K562 (cell line): Measurements from ENCODE around the gene CALR3. TPM values are rescaled to one million over a fixed set of nuclear protein-coding genes. Genes with fewer than 3 reads are reported as not detected.
A peak's percentile ranks its signal among the peaks of the same experiment; 100 is the strongest.

Experiments
- ATAC-seq: fragments of 200-7000 bp; cut with Tn5 transposase; 3 replicates; pipeline ENCODE4 v1.9.1; 2020; ENCODE audit warnings: moderate library complexity
- BruUV-seq: library from RNA; stranded (reverse); fragments of 400-500 nt; replicated peaks from 2 replicates; lab custom pipeline; 2021; lab: Mats Ljungman, UMichigan
- CTCF ChIA-PET: fragments of 300-600 bp; formaldehyde crosslinking; extraction: SDS; loops from one replicate; lab custom pipeline; 2021; ENCODE audit warnings: low intra/inter-chr PET ratio; lab: Yijun Ruan, JAX
- POLR2A ChIA-PET: fragments of 300-600, 350-650 bp; sonication (Branson Sonifier 250); formaldehyde crosslinking; extraction: SDS; loops from one replicate; lab custom pipeline; 2021; ENCODE audit warnings: antibody characterized with exemption, inconsistent platforms; lab: Yijun Ruan, JAX
- DNase-seq, 4 experiments: peaks; one replicate each; pipeline versions ENCODE4 v3.0.0 to v3.0.0-alpha.2; 2011 to 2018; ENCODE audit warnings: low spot score in 3 of 4, mixed read lengths in 3 of 4; ENCODE audit errors: extremely low read depth in 1 of 4
- FAIRE-seq: peaks from 2 replicates; lab custom pipeline; 2011; peaks lifted over from hg19 to GRCh38; lab: Jason Lieb, UNC
- H2AFZ ChIP-seq: 2 replicates; pipeline ENCODE4 v1.6.0; 2011; ENCODE audit warnings: low read depth, low read length, control low read depth, inconsistent platforms
- H3K27ac ChIP-seq: fragments of 200-600 bp; 3 replicates; pipeline ENCODE4 v1.8.0; 2011; ENCODE audit warnings: low read depth, mild to moderate bottlenecking, control low read depth, inconsistent platforms, low read length, moderate library complexity, mixed read lengths; ENCODE audit errors: extremely low read depth
- H3K27me3 ChIP-seq, 2 experiments: fragments of 300-600 bp in 1 of 2; 2 replicates in 1 of 2; 3 replicates in 1 of 2; pipeline versions ENCODE4 v1.6.0 to v1.8.0; 2011; ENCODE audit warnings: inconsistent platforms in 2 of 2, low read length in 2 of 2, mild to moderate bottlenecking in 1 of 2, mixed read lengths in 1 of 2, moderate library complexity in 1 of 2; ENCODE audit not compliant: control insufficient read depth in 2 of 2, insufficient read depth in 2 of 2
- H3K36me3 ChIP-seq: fragments of 300-600 bp; 3 replicates; pipeline ENCODE4 v1.8.0; 2011; ENCODE audit warnings: mild to moderate bottlenecking, low read length, inconsistent platforms; ENCODE audit not compliant: control insufficient read depth, insufficient read depth
- H3K4me1 ChIP-seq, 2 experiments: fragments of 200-600 bp in 1 of 2; replicated peaks in 1 of 2; 2 replicates in 1 of 2; 3 replicates in 1 of 2; pipeline versions ENCODE4 v1.5.1 to v1.8.0; 2011; ENCODE audit warnings: inconsistent platforms in 2 of 2, low read length in 2 of 2, mild to moderate bottlenecking in 1 of 2, mixed read lengths in 1 of 2, moderate library complexity in 1 of 2; ENCODE audit not compliant: control insufficient read depth in 2 of 2, insufficient read depth in 2 of 2
- H3K4me2 ChIP-seq: 2 replicates; pipeline ENCODE4 v1.6.1; 2011; ENCODE audit warnings: low read length, control low read depth, inconsistent platforms, mixed read lengths; ENCODE audit not compliant: insufficient read depth
- H3K4me3 ChIP-seq: fragments of 200-600 bp; sonication (generic), shearing (Covaris generic); 2 replicates; pipeline ENCODE4 v1.5.1; 2016; ENCODE audit warnings: control low read depth, inconsistent platforms
- H3K79me2 ChIP-seq: fragments of 200-600 bp; 3 replicates; pipeline ENCODE4 v1.8.0; 2011; ENCODE audit warnings: low read length, inconsistent platforms; ENCODE audit not compliant: control insufficient read depth, insufficient read depth
- H3K9ac ChIP-seq, 2 experiments: 2 replicates each; pipeline versions ENCODE4 v1.6.0 to v1.6.1; 2011; ENCODE audit warnings: low read depth in 2 of 2, low read length in 2 of 2, control low read depth in 1 of 2, inconsistent platforms in 1 of 2, mild to moderate bottlenecking in 1 of 2, mixed read lengths in 1 of 2; ENCODE audit not compliant: insufficient read depth in 1 of 2
- H3K9me1 ChIP-seq: one replicate; pipeline ENCODE4 v1.6.0; 2011; ENCODE audit warnings: inconsistent platforms, mild to moderate bottlenecking, low read length, moderate library complexity; ENCODE audit not compliant: control insufficient read depth, insufficient read depth
- H3K9me3 ChIP-seq: replicated peaks from 2 replicates; pipeline ENCODE4 v1.5.1; 2011; ENCODE audit warnings: low read depth, low read length, inconsistent platforms; ENCODE audit not compliant: control insufficient read depth, insufficient read depth
- H4K20me1 ChIP-seq: replicated peaks from 2 replicates; pipeline ENCODE4 v1.6.1; 2011; ENCODE audit warnings: low read length, inconsistent platforms, mixed read lengths; ENCODE audit not compliant: control insufficient read depth, insufficient read depth
- DPF2 ChIP-seq: fragments of 450-650 bp; IDR thresholded peaks from 2 replicates; pipeline ENCODE4 v1.6.1; 2016
- EP300 ChIP-seq: IDR thresholded peaks from 2 replicates; pipeline ENCODE4 v1.6.1; 2012; ENCODE audit warnings: low read length, improper control_type of control experiment
- GTF2E2 ChIP-seq: fragments of 200-800 bp; sonication (Bioruptor generic); IDR thresholded peaks from 2 replicates; pipeline ENCODE4 v1.6.1; 2016; ENCODE audit warnings: missing genetic modification characterization, missing compliant biosample characterization
- HNRNPUL1 ChIP-seq: fragments of 200-400 bp; formaldehyde crosslinking; IDR thresholded peaks from 2 replicates; pipeline ENCODE4 v1.6.1; 2017; ENCODE audit warnings: low read length
- PHTF2 ChIP-seq: fragments of 250-450 bp; sonication (Bioruptor Pico); IDR thresholded peaks from 2 replicates; pipeline ENCODE4 v1.5.0; 2021; ENCODE audit warnings: mild to moderate bottlenecking
- POLR2H ChIP-seq: IDR thresholded peaks from 2 replicates; pipeline ENCODE4 v1.6.1; 2016; ENCODE audit warnings: missing genetic modification characterization, low read depth, mild to moderate bottlenecking, control low read depth, missing compliant biosample characterization, moderate library complexity
- THAP12 ChIP-seq: fragments of 250-450 bp; sonication (Bioruptor Pico); IDR thresholded peaks from 2 replicates; pipeline ENCODE4 v1.9.0; 2021; ENCODE audit warnings: mild to moderate bottlenecking, inconsistent platforms
- ZFP91 ChIP-seq: sonication (generic); formaldehyde crosslinking; IDR thresholded peaks from 2 replicates; pipeline ENCODE4 v1.8.0; 2022; ENCODE audit warnings: mild to moderate bottlenecking, missing genetic modification reagents
- ZKSCAN3 ChIP-seq: fragments of 250-450 bp; sonication (Bioruptor Pico); IDR thresholded peaks from 2 replicates; pipeline ENCODE4 v1.4.0; 2020
- ZNF253 ChIP-seq: fragments of 250-450 bp; sonication (Bioruptor Pico); conservative IDR thresholded peaks from 2 replicates; pipeline ENCODE4 v1.6.1; 2021; ENCODE audit warnings: mild to moderate bottlenecking
- WGBS: fragments of 100-300 bp; shearing (Covaris generic); methylation state at CpG from one replicate; pipeline ENCODE4 v1.1.6; 2016; ENCODE audit warnings: low coverage, mixed read lengths; ENCODE audit not compliant: insufficient coverage; ENCODE audit errors: missing lambda C conversion rate; 5-methylcytosine and 5-hydroxymethylcytosine counted together
- in situ Hi-C: fragments of 300-500 bp; cut with MboI; formaldehyde crosslinking; loops from 4 replicates; pipeline ENCODE4 v1.15.0; 2018; ENCODE audit warnings: inconsistent platforms, mixed read lengths
- intact Hi-C: fragments of 100-400 bp; cut with micrococcal nuclease; formaldehyde crosslinking; loops from 2 replicates; pipeline ENCODE4 v1.14.2; 2022
- polyA plus RNA-seq, 8 experiments: library from polyadenylated mRNA; depleted of rRNA in 4 of 8; stranded (reverse) in 5 of 8; unstranded in 3 of 8; fragments of >200 nt; fragmentation: Nextera tagmentation in 2 of 8; fragmentation: Illumina TruSeq in 1 of 8; extraction: Ambion mirVana in 2 of 8; extraction: Trizol in 1 of 8; gene quantifications; 2 replicates each; pipeline versions ENCODE4 v1.2.1 to v1.2.3, GENCODE V29; 2011 to 2014; ENCODE audit warnings: inconsistent platforms in 1 of 8, missing spikeins in 1 of 8
- total RNA-seq, 7 experiments: library from RNA; depleted of rRNA in 6 of 7; stranded (reverse); fragments of >200 nt in 6 of 7; fragmentation: Illumina TruSeq in 2 of 7; extraction: Trizol in 2 of 7; gene quantifications; 2 replicates each; pipeline versions ENCODE4 v1.2.1 to v1.2.3, GENCODE V29; 2011 to 2021; ENCODE audit warnings: low replicate concordance in 1 of 7
- TF ChIP-seq, protein P1 (sequence below): sonication (generic); formaldehyde crosslinking; IDR thresholded peaks from 2 replicates; pipeline ENCODE4 v1.8.1; 2023; ENCODE audit warnings: mild to moderate bottlenecking, missing genetic modification reagents

CALR3 gene
- total and polyA plus RNA-seq, 9 of the 15 experiments (the other 6 are each of a cell fraction or from before 2014, with no cell fraction given), result 0.15 to 0.41 (median 0.22) TPM; not detected in 4

DNA sequence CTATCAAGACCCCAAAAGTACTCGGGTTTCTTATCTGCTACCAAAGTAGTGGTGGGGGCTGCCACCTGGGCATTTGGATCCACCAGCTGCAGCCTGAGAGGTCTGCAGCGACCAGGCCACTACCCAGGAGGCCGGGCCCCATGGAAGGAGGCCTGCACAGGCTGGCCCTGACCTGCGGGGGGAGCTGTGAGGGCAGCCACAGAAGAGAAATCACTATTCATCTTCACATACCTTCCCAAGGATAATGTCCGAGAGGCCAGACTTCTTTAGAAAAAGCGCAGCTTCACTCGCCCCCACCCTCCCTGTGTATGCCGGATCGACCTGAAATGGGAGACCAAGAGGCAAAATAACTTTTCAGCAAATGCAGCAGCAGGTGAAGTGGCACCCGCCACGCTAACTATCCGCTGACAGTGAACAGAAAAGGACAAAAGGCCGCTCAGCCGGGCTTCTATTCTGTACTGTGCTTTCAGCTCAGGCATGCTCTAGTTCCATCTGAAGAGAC is 54.3 kb downstream of the CALR3 start (continued):
- TF ChIP-seq, protein P1, sequence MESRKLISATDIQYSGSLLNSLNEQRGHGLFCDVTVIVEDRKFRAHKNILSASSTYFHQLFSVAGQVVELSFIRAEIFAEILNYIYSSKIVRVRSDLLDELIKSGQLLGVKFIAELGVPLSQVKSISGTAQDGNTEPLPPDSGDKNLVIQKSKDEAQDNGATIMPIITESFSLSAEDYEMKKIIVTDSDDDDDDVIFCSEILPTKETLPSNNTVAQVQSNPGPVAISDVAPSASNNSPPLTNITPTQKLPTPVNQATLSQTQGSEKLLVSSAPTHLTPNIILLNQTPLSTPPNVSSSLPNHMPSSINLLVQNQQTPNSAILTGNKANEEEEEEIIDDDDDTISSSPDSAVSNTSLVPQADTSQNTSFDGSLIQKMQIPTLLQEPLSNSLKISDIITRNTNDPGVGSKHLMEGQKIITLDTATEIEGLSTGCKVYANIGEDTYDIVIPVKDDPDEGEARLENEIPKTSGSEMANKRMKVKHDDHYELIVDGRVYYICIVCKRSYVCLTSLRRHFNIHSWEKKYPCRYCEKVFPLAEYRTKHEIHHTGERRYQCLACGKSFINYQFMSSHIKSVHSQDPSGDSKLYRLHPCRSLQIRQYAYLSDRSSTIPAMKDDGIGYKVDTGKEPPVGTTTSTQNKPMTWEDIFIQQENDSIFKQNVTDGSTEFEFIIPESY (CRISPR knock-in tag), result peak; percentile 52; the same call in 1 of the 2 replicates
- TF ChIP-seq EP300, result no peak
- no peak for TF ChIP-seq PHTF2 (CRISPR knock-in tag)

- Histone ChIP-seq H3K4me1 (peaks cover 10 to 22% of the 10 kb centered on the region in 2 experiments), H3K4me3 (no peak overlapping the region), H2AFZ (no peak overlapping the region), H3K4me2 (0 out of 2 replicates have a peak overlapping the region, but pooled peaks have one; percentile 53), H3K9me3 (no peaks in the 10 kb centered on the region), H3K9me1 (no peaks in the 10 kb centered on the region), H3K27ac (peak overlapping the region; percentile 50; the same call in 1 of the 3 replicates), H3K79me2 (no peaks in the 10 kb centered on the region), H4K20me1 (peaks cover 2% of the 10 kb centered on the region; the same call in 1 of the 2 replicates), H3K36me3 (peaks cover 57% of the 10 kb centered on the region; the same call in 2 of the 3 replicates), H3K9ac (0 out of 4 replicates have a peak overlapping the region, but pooled peaks of 1 of the 2 experiments have one; percentile 24), H3K27me3 (no peaks in the 10 kb centered on the region)
- ATAC-seq (peak; percentile 17; the same call in 1 of the 3 replicates), FAIRE-seq (peak; percentile 65), DNase-seq (no peak)
- POLR2A ChIA-PET, result interaction anchor here (1.0 kb wide), 1 partner anchor 175 kb away, joined by 7 read pairs; no protein-coding TSS in a partner anchor
- 63% methylated on average over 6 of the region's 6 CpGs for WGBS
- in situ Hi-C loops, result no loop called here
- no TSS peak for BruUV-seq
- CTCF ChIA-PET, result no interaction called here
- intact Hi-C loops, result no loop called here
- TF ChIP-seq ZFP91 (CRISPR knock-in tag) (no peak), ZNF253 (CRISPR knock-in tag) (no peak), THAP12 (CRISPR knock-in tag) (no peak), DPF2 (no peak), POLR2H (tag) (no peak), ZKSCAN3 (no peak), HNRNPUL1 (no peak), GTF2E2 (tag) (no peak)
Observed at GRCh38 chr19:16436780-16437332, 59.1 kb downstream of the CALR3 start.
